GM21447 (cell line): ENCODE measurements around the gene SLC43A1.

ENCODE experiments used
- ATAC-seq: cut with Tn5 transposase; IDR thresholded peaks from one replicate; pipeline ENCODE4 v1.9.1; 2021; ENCODE audit not compliant: unreplicated experiment

Gene SLC43A1

DNA sequence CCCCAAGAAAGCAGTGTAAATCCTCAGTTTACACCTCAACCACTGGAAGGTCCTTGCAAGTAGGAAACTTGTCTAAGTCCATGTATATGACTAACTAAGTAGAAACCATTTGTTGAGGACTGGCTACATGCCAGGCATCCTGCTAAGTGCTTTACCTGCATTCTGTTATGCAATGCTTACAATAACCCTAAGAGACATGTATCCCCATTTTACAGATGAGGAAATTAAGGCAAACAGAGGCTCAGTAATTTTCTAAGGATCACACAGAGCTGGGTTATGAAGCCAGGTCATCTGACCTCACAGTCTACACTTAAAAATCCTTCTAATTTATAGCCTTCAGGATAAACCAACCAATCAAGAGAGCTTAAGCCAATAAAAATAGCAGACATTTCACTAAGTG, 13.5 kb upstream of the SLC43A1 start:
- no peak for ATAC-seq

DNA sequence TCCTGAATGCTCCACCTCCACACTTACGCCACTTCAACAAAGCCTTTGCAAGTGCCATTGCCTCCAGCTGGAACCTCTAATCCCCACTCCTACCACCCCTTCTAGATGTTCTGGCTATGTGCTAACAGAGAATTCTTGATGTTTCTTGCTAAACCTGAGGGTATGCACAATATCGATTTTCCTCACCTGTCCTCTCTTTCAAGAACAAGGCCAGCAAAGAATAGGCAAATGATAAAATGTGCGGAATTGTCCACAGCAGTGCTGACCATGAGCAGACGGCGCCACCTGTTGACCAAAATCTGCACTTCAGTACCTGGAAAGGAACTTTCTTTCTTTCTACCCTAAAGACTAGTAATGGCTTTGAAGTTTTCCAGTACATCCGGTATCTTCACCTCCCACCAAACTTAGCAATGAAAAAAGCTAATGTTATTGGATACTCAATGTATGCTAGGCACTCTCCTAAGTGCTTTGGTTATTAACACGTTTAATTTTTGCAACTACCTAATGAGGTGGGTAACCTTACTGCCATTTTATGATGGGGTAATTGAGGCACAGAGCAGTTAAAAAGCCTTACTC, 11.6 kb upstream of the SLC43A1 start:
- ATAC-seq = no peak

GRCh38 chr11:57523419-57523818, 7.9 kb upstream of the SLC43A1 start:
- ATAC-seq = no peak

GRCh38 chr11:57521116-57521515, 5.6 kb upstream of the SLC43A1 start:
- ATAC-seq = no peak

DNA sequence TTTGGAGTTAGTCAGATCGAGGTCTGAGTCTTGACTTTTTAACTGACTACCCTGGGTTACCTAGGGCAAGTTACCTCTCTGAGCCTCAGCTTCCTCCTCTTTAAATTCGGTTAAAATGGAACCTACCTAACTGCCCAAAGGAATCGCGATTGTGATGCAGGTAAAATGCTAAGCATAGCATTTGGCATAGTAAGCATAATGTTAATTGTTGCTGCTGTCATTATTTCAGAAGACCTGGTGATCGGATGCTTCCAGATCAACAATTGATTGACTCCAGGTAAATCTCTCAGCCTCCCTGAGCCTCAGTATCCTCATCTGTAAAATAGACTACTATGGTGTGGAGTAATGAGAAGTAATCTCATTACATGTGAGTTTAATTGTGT, 550 bp upstream of the SLC43A1 start:
- ATAC-seq = no peak

DNA sequence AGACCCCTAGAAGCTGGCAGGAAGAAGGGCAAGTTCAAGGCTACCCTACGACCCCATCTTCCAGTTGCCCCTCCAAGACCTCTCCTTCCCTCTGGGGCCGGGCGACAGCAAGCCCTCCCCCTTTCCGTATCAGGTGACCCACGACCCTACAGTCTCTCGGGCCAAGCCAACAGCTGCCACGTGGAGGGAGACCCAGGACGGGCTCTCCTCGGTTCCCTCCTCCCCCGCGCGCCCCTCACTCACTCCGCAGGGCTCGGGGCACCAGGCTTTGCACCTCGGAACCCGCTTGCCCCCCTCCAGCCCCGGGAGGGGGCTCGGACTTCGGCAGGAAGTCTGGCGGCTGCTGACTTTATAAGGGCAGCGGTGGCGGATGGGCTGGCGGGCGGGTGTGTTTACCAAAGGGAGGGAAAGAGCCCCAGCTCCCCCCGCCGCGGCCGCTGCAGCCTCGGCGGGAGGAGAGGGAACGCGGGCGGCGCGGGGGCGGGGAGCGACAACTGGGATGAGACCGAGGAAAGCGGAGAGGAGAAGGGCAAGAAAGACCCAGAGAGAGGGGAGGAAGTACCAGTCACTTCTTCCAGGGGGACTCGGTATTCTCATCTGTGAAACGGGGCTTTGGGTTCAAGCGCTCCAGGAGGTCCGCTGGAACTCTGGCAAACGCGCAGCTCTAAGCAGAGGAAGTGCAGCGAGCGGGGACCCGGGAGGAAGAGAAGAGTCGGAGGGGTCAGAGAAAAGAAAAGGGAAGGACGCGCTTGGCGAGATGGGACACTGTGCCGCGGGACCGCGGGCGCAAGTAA, 767 bp downstream of the SLC43A1 start:
- ATAC-seq = peak; percentile 46

GRCh38 chr11:57513911-57514537, 1.5 kb downstream of the SLC43A1 start:
- ATAC-seq = peak; percentile 35

- no peak for ATAC-seq
Measured at GRCh38 chr11:57513452-57513795, 2.1 kb downstream of the SLC43A1 start.

- ATAC-seq = no peak
Measured at GRCh38 chr11:57512646-57513451, 2.7 kb downstream of the SLC43A1 start.

DNA sequence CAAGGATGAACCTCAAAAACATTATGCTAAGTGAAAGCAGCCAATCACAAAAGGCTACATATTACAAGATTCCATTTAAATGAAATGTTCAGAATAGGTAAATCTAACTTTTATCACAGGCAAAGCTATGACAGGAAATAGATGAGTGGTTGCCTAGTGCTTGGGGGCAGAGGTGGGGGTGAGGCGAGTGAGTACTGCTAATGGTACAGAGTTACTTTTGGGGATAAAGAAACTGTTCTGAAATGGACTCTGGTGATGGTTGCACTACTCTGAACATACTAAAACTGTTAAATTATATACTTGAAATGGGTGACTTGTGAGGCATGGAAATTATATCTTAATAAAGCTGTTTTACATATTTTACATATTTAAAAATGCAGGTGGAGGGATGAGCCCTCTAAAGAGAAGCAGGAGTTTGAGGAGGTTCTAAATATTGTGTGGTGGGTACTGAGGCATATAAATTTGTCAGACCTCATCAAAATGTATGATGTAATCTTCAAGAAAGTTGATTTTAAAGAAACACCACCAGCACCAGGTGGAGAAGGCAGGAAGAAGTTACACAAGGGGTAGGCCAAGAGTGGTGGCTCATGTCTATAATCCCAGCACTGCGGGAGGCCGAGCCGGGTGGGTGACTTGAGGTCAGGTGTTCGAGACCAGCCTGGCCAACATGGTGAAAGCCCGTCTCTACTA, 3.6 kb downstream of the SLC43A1 start:
- ATAC-seq = no peak

- ATAC-seq = no peak
Measured at GRCh38 chr11:57508341-57509170, 6.9 kb downstream of the SLC43A1 start.

DNA sequence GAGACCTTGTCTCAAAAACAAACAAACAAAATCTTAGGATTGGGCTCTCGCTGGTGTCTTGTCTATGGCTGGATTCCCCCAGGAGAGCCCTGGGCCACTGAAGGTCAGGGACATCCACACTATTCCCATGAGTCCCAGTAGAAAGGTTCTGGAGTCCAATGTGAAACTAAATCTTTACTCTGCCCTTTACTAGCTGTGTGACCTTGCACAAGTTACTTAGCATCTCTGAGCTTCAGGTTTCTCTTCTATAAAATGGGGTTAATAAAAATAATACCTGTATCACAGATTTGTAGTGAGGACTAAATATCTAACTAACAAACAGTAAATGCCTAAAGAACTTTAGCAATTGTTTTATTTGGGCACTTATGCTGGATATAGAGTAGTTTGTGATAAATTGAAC, 9.0 kb downstream of the SLC43A1 start:
- ATAC-seq = no peak

GRCh38 chr11:57504511-57504910, 11.0 kb downstream of the SLC43A1 start:
- ATAC-seq = no peak

DNA sequence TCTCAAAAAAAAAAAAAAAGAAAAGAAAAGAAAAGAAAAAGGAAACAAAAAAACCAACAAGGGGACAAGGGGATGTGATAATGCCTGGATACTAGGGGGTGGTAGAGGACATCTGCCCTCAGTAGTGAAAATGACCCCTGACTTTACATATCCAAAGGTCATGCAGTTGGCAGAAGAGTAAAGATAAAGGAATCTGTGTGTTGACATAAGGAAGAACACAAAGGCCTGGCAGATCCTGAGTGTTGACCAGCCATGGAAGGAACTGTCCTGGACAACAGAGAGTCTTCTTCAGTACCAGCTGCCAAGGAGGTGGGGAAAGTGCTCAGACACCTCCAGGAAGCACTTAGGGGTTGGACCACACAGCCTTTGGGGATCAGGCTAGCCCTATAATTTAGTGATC, 12.6 kb downstream of the SLC43A1 start:
- ATAC-seq = no peak

- no peak for ATAC-seq
Measured at GRCh38 chr11:57502376-57502775, 13.1 kb downstream of the SLC43A1 start.

DNA sequence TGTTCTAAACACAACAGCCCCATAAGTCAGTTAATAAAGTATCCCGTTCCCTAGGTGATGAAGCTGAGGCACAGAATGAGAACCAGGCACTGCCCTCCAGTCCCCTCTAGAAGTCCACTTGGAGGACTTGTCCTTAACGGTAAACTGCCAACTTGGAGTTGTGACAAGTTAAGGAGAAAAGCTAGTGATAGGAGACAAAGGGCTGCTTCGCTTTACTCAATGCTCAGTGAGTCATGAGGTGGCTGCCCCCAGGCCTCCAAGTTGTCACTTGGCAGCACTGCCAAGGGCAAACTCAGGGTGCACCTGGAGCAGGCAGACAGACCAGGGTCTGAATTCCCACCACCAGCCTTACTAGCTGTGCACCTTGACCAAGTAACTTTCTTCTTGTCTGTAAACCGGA, 13.5 kb downstream of the SLC43A1 start:
- no peak for ATAC-seq

GRCh38 chr11:57500926-57501325, 14.6 kb downstream of the SLC43A1 start:
- ATAC-seq = no peak

DNA sequence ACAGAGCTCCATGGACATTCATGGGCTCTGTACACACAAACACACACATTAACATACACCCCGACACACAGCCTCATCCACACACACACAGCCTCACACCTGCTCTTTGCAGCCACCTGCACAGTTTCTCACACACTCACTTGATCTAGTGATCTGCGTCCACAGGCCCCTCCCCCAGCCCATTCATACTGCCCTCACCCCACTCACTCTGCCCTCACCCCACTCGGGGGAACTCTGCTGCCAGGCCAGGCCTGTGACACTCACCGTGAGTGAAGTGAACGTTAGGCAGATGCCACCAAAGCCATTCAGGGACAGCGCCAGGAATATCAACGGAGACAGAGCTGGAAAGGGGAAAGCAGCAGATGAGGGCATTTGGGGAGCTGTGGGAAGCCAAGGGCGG, 15.0 kb downstream of the SLC43A1 start:
- no peak for ATAC-seq

DNA sequence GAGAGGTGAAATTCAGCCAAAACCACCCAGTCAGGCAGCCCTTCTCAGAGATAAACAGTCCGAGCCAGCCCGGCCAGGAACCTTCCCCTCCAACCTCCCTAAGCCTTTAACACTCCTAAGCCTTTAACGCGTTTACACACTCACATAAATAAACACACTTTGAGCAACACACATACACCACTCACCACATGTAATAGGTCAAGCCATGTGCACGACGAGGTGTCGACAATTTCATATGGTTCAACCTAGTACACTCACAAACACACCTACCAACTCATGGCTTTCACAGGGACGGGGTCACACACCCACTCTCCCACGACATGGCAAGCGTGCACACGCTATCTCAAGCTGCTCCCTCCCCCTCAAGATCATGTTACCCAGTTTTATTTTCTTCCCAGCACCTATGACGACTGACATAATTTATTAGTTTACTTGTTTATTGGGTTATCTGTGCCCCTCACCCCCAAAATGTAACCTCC, 15.5 kb downstream of the SLC43A1 start:
- ATAC-seq = no peak

DNA sequence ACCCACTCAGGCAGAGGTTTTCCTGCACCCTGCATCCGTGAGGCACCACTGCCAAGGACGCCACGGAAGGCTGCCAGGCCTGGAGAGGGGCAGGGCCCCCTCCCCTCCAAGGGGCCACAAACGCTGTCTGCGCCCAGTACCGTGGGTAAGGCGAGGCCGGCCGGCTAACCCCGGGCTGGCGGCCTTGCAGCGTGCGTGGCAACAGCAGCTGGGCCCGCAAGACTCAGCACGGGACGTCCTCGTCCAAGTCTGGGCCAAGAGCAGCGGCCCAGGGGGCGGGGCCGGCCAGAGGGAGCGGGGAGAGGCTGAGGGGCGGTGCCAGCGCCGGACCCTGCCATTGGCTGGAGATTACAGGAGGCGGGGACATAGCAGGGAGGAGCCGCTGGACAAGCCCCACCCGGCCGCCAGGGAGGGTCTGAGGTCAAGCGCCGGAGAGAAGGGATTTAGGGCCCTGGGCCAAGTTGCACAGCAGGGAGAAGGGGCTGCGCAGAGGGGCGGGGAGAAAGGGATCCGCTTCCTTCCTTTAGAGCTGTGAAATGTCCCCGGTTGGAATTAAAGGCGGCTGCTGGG, 16.0 kb downstream of the SLC43A1 start:
- peak; percentile 92 for ATAC-seq
